COR-L47 (cell line): ENCODE data around the gene LRMDA.
"Not testable (repeated sequence)": the region's sequence is repeated elsewhere in the genome, so short reads cannot be mapped to it uniquely, and the experiment has no call there.

ENCODE experiments used
- DNase-seq: peaks from one replicate; lab custom pipeline; 2025; lab: John Stamatoyannopoulos, UW

Gene LRMDA

DNA sequence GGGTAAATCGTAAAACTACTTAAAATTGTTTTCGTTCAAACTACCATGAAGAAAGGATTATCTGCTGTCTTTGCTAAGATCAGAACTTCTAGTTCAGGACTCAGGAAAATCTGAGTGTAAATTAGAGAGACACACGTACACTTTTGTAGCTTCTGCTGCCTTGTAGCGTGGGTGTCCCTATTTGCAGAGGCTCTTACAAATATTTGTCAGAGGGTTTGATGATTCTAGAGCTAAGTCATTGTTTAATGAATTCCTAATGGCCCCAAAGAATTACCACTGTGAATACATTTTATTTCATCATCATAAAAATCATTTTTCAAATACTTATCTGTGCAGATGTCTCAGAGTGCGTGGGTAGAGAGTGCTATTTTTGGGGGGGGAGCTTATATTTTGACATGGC lies 314.9 kb downstream of the LRMDA start:
- DNase-seq = no peak

DNA sequence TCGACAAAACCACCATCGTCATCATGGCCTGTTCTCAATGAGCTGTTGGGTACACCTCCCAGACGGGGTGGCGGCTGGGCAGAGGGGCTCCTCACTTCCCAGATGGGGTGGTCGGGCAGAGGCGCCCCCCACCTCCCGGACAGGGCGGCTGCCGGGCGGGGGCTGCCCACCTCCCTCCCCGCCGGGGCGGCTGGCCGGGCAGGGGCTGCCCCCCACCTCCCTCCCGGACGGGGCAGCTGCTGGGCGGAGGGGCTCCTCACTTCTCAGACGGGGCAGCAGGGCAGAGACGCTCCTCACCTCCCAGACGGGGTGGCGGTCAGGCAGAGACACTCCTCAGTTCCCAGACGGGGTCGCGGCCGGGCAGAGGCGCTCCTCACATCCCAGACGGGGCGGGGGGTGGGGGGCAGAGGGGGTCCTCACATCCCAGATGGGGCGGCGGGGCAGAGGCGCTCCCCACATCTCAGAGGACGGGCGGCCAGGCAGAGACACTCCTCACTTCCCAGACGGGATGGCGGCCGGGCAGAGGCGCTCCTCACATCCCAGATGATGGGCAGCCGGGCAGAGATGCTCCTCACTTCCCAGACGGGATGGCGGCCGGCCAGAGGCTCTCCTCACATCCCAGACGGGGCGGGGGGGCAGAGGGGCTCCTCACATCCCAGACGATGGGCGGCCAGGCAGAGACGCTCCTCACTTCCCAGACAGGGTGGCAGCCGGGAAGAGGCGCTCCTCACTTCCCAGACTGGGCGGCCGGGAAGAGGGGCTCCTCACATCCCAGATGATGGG lies 318.9 kb downstream of the LRMDA start:
- not testable (repeated sequence) for DNase-seq

DNA sequence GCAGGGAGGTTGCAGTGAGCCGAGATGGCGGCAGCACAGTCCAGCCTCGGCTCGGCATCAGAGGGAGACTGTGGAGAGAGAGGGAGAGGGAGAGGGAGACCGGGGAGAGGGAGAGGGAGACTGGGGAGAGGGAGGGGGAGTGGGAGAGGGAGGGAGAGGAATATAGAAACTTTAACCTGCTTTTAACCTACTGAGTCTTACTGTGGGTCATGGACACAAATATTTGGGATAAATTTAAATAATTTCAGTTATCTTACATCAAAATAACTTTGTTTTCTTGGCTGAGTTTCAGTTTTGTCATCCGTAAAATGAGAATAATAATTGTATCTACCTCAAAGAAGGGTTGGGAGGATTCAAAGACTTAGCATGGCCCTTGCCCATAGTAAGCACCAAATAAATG lies 319.8 kb downstream of the LRMDA start:
- no peak for DNase-seq

DNA sequence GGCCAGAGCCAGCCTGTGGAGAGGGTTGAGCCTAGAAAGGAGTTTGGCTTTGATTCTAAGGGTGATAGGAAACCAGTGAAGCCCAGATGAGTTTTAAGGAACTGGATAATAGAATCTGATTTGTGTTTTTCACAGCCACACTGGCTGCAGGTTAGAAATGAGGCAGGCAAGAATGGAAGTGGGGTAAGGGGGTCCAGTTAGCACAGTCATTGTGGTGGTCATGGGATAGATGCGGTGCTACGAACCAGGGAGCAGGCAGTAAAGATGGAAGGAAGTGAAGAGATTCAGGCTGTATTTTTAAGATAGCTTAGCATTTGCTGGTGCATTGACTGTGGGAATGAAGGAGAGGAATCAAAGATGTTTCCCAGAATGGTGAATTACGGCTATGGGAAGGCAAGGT lies 322.2 kb downstream of the LRMDA start:
- DNase-seq = no peak

DNA sequence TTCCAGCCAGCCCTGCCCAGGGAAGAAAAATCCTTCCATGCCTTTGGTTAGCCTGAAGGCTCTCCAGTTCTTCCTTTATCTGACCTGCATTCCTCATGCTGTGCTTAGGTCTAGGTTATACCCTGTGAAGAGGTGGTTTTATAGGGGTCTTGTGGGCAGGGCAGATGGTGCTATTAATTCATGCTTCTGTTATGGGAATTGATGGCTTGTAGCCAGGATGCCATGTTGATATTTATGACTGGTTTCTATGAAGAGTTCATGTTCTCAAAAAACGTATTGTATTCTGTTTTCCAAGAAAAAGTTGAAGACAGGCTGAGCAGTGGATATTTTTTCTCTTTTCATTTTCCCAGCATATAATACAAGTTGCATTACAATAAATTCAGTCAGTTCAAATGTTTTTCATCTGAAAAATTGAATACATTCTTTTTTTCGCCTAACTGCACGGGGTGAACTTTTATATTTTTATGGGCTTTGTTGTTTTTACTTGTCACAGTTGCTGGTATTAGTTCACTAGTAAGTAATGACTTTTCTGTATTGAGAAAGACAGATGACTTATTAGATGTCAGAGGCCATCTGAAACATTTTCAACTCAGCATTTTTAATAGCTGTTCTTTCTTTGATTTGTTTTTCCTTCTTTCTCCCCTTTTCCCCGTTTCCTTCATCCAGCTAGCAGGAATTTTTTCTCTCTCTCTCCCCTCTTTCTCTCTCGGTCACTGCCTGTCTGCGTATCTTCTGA lies 322.8 kb downstream of the LRMDA start:
- DNase-seq = no peak

DNA sequence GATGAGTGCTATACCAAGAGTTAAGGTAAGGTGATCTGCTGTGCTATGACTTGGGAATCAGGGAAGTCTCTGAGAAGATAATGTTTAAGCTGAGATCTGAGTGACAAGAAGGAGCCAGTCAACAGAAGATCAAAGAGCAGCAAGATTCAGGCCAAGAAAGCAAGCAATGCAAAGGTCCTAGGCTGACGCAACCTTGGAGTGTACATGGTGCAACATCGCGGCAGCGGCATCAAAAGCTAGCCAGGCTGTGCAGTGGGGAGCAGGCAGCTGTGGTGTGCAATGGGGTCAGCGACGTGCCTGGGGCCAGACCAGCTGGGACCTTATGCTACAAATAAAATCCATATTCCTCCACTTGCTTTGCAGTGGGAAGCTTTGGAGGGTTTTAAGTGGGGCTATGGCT lies 324.1 kb downstream of the LRMDA start:
- no peak for DNase-seq

DNA sequence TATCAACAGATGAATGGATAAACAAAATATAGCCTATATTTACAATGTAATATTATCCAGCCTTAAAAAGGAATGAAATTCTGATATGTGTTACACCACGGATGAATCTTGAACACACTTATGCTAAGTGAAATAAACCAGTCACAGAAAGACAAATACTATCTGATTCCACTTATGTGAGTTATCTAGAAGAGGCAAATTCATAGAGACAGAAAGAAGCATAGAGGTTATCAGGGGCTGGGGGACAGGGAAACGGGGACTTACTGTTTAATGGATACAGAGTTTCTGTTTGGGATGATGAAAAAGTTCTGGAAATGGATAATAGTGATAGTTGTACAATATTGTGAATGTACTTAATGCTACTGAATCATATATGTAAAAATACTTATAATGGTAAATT lies 329.9 kb downstream of the LRMDA start:
- no peak for DNase-seq

DNA sequence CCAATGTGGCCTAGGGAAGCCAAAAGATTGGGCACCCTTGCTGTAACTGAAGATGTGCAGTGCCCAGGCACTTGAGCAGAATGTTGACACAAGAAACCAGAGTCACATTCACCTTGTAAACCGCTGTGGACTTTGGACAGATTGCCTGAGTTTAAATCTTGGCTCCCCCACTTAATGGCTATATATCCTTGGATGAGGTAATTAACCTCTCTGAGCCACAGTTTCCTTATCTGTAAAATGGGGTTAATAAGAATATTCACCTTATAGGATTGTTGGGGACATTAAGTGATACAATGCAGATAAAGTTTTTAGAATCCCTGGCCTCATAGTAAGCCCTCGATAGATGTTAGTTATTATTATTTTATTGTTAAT lies 331.0 kb downstream of the LRMDA start:
- DNase-seq = no peak

DNA sequence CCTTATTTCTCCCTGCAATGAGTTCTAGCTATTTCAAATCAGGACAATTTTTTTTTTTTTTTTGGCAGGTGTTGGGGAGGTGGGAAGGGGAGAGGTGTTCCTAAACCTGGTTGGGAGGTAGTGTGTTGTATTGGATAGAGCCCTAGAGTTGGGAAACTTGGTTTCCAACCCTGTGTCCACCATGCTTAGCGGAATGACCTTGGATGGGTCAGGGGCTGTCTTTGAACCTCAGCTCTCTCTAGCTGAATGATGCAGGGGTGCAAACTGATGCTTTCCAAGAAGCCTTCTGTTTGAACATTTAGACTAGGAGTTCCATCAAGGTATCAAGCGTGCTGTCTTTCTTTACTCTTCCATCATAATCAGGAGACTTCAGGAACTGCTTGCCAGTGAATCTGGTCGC lies 332.2 kb downstream of the LRMDA start:
- no peak for DNase-seq

DNA sequence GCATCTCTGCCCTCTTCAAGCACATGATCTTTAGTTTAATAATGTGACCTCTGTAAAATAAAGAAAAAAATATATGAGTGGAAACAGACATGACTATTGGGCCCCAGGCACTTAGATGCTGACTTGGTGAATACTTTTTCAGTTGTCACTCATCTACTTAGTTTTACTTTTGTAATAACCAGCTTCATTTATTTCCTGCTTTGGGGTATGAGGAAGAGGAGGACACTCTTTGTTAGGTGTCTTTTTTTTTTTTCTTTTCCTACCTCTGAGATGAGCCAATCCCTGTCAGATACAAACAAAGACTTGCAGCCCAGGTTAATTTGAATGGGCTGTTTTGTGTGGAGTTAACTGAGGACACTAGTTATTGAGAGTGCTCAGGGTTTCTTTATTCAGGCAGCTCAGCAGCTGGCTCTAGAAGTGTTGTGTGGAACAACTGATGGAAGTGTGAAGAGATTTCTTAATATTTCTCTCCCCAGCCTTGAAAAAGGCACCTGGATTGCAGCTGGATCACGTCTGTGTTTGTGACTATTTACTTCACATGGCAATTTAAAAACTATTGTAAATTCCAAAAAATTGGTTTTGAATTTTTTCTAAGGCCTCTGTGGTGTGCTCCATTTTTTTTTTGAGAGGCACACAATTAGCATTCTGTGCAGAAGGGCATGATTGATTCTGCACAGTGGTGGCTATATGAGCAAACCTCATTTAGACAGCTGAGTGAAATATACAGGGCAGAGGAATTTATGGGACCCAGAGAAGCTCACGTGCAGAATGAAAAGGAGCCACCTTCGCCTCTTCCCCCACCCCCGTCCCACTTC lies 333.8 kb downstream of the LRMDA start:
- DNase-seq = no peak

DNA sequence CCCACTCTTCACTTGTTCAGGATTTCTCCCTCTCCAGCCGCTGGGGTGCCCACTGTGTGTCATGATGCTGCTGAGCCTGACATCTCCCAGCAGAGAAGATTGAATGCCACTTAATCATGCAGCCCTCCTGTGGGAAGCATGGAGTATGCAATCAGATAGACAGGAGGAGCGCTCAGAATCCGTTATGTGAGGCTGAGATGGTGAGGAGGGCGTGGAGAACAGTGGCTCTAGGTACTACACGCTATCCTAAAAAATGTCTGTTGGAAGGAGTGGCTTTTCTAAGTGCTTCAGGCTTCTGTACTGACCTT lies 334.3 kb downstream of the LRMDA start:
- DNase-seq = no peak

DNA sequence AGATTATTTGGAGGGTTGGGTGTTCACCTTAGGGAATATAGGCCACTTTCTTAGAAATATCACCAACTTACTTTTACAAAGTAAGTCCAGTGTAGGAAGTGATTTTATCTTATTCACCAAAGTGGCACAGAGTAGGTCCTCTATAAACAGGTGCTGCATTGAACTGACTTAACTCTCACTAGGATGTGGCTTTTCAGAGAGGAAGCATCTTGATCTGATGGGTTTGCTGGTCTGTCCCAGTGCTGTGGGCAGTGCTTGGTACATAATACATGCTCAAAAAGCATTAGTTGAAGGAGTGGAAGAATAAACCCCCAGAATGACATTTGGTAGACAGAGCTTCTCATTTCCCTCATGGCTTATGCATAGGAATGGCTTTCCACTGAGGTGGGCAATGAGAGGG lies 334.7 kb downstream of the LRMDA start:
- no peak for DNase-seq

DNA sequence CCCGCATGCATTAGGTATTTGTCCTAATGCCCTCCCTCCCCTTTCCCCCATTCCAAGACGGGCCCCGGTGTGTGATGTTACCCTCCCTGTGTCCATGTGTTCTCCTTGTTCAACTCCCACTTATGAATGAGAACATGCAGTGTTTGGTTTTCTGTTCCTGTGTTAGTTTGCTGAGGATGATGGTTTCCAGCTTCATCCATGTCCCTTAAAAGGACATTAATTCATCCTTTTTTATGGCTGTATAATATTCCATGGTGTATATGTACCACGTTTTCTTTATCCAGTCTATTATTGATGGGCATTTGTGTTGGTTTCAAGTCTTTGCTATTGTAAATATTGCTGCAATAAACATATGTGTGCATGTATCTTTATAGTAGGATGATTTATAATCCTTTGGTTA lies 335.3 kb downstream of the LRMDA start:
- DNase-seq = not testable (repeated sequence)

DNA sequence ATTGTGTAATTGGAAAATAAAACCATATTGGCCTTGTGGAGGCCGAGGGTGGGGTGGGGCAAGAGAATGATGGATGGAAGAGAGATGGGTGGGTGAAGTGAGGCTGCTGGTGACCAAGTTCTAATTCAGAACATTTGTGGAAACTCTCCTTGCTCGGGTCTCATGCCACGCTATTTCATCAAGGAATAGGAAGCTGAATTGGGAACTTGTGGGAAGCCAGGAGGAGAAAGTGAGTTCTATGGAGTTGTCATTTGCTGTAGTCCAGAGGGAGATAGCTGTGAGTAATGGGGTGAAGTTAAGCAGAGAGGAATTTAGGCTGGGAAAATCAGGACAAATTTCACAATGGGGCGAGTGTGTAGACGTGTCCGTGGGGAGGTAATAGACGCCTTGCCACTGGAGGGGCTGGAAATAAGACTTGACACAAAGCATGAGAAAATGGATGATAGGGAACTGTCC lies 339.2 kb downstream of the LRMDA start:
- no peak for DNase-seq

DNA sequence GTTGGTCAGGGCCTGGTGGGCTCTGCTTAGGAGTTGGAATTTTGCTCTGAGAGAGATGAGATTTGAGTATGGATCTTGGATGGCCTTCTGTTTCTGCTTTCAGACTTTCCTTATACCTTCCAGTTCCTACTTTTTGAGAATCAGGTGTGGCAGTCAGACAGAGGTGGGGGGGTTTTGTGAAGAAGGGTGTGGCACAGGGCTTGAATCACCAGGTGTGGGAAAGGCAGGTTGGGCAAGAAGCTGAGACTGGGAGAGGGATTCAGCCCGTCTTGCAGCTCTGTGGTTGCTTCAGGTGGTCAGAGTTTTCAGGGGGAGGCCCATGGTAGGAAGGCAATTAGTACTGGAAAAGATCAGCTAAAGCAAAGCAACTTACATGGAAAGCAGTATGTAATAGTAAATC lies 340.2 kb downstream of the LRMDA start:
- no peak for DNase-seq

DNA sequence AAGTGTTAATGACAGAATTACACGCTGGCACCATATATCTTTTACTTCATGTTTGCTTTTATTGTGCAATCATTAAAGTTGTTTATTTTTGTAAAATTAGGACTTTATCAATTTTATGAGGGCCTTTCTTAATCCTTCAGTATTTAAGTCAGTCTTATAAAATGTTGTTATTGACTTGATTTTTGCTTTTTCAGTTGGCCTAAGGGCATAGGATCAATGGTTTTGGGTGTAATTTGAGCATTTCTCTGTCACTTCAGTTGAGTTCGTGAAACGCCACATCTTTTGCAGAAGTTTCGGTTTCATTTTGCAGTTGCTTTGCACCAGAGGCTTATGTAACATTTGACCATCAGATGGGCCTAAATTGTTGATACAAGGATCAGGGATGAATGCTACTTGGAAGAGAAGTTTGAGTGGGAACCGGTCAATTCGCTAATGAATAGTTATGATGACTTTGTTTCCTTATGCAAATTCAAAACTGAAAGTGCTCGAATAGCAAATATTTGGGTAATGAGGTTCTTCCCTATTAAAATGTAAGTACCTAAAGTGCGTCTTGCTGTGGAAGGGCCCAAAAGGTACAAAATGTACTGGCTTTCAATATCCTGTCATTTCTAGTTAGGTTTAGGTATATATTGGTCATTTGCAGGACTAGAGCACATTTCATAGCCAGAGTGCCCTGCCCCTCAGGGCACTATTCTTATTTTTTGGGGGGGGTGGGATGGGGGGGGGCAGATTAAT lies 340.9 kb downstream of the LRMDA start:
- DNase-seq = no peak

DNA sequence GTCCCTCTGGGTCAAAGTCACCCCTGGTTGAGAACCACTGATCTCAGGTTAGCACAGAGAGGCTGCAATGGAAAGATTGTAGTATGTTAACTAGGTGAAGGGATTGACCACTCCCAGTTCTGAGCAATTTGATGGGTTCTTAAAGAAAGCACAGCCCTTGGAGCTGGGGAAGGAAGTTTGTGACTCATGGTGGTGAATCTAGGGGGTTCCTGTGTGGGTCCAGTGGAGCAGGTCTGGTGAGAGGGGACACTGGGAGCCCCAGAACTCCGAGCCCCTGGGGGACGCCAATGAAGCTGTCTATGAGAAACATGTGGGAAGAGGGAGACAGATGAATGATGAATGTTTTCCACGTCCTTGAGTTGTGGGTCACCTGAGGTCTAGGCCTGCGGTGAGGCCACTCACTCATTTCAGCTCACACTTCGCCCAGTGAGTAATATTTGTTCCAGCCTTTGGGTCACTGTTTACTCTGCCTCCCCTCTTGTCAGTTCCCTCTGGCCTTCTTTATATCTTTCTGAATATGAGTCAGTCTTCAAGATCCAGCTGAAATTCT lies 341.9 kb downstream of the LRMDA start:
- DNase-seq = no peak

DNA sequence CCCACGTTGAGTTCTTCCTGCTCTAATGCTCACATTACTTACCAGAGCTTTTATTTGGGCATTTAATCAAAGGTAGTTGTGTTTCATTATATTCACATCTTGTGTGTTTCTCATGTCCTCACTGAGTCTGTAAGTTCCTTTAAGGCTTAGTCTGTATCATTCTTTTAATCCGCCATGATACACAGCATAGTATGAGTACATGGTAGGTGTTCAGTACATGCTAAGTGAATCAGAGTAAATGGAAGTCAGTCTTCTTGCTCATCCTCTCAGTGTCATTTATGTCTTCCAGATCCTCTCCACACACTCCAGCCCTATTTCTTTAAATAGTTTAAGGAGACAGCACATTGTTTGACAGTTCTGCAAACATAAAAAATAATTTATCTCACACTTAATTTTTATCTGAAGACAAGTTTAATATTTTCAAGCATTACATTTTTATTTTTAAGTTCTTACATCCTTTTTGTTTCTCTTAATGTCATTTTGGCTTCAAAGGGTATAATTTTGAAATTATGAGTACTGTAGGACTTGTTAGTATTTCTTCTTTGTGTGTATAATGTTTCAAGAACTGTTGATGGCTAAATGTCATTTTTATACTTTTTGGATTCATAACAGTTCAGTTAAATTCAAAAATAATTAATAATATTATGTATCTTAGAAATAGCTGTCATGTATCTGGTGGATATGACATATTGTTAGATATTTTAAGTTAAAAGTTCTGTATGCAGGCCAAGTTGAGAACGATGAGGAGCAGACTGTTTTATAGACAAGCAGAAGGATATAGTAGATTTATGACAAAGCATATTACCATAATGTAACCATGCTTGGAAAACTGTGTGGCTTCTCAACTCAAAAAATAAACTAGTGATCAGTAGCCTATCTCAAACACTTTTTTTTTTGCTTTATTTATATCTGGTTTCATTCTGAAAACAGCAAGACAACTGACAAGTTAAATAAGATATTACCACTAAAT lies 342.7 kb downstream of the LRMDA start:
- DNase-seq = no peak

DNA sequence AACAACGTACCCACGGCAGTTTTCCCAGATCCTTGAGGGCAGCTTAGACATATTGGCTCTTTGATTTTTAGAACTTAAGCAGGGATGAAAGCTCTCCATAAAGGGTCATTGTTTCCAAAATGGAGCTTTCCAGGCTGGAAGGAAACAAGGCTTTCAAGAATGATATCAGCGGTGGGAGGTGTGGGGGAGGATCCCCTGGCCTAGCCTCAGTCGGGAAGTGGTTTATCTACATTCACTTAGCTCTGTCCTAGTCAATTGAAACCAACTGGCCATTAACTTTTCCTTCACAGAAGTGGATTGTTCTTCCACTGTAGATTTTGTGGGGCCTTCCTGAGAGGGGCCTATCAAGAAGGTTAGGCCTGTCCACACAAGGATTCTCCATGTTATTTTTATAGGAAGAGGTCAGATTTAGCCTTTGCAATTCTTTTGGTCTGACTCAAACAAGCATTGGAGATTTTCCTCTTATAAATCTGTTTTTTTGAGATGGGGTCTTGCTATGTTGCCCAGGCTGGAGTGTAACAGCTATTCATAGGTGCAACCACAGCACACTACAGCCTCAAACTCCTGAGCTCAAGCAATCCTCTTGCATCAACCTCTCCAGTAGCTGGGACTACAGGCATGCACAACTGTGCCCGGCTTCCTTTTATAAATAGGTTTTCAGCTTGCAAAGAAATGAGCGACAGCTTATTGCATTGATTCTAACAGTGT lies 343.5 kb downstream of the LRMDA start:
- DNase-seq = no peak
